Hypothalamus (tissue), 51 donors: Measurements from ENCODE around the gene PCSK9.
A peak's percentile ranks its signal among the peaks of the same experiment; 100 is the strongest.

Experiments
- DNase-seq, 51 donors: peaks; one replicate each; lab custom pipeline; 2025; lab: John Stamatoyannopoulos, UW

PCSK9 gene

GRCh38 chr1:55057270-55057955 is 18.1 kb downstream of the PCSK9 start:
- no peak for DNase-seq

GRCh38 chr1:55057956-55058298 is 18.6 kb downstream of the PCSK9 start:
- no peak for DNase-seq

- no peak for DNase-seq
These were observed 20.2 kb downstream of the PCSK9 start for GRCh38 chr1:55059302-55060132.

- no peak for DNase-seq
These were observed 21.0 kb downstream of the PCSK9 start for GRCh38 chr1:55060133-55060999.

- DNase-seq = no peak
These were observed 21.8 kb downstream of the PCSK9 start for GRCh38 chr1:55061000-55061705.

- DNase-seq = no peak
These were observed 22.5 kb downstream of the PCSK9 start for GRCh38 chr1:55061706-55062321.

GRCh38 chr1:55062801-55063576 is 23.6 kb downstream of the PCSK9 start:
- no peak for DNase-seq

GRCh38 chr1:55063577-55063942 is 24.2 kb downstream of the PCSK9 start:
- no peak for DNase-seq

GRCh38 chr1:55064071-55064581 is 24.8 kb downstream of the PCSK9 start:
- DNase-seq = peak in 2 of 51 donors; percentile 11 to 12

- DNase-seq = peak in 4 of 51 donors; percentile 13 to 26 (median 18)
These were observed 25.5 kb downstream of the PCSK9 start for GRCh38 chr1:55064861-55065263.

GRCh38 chr1:55065648-55066047 is 26.3 kb downstream of the PCSK9 start:
- no peak for DNase-seq

- DNase-seq = peak in 49 of 51 donors; percentile 19 to 92 (median 70)
These were observed 27.9 kb downstream of the PCSK9 start for GRCh38 chr1:55067022-55067778.

- DNase-seq = no peak
These were observed 28.6 kb downstream of the PCSK9 start for GRCh38 chr1:55067914-55068313.

GRCh38 chr1:55068638-55069037 is 29.3 kb downstream of the PCSK9 start:
- DNase-seq = no peak

- no peak for DNase-seq
These were observed 29.9 kb downstream of the PCSK9 start for GRCh38 chr1:55069280-55069679.

GRCh38 chr1:55070293-55071164 is 31.2 kb downstream of the PCSK9 start:
- peak in 1 of 51 donors; percentile 15 for DNase-seq

GRCh38 chr1:55071477-55071876 is 32.1 kb downstream of the PCSK9 start:
- peak in 5 of 51 donors; percentile 5 to 15 (median 11) for DNase-seq
